Right lobe of liver (tissue), 4 donors: Measurements from ENCODE around the gene DHFR.

Experiments
- POLR2A ChIP-seq: fragments of 450-650 bp; IDR thresholded peaks from one replicate; pipeline ENCODE4 v1.6.1; 2017; ENCODE audit warnings: antibody characterized with exemption, mild to moderate bottlenecking
- TF ChIP-seq, protein P1 (sequence below), 4 donors: fragments of 200-600 bp in 3 of 4; fragments of 450-650 bp in 1 of 4; IDR thresholded peaks; one replicate each; pipeline versions ENCODE4 v1.5.1 to v1.8.0; 2016 to 2022; ENCODE audit warnings: antibody characterized with exemption in 4 of 4, mild to moderate bottlenecking in 2 of 4
- donor health status: DM: no; HTN: no; CAD: no.
- donor health status: DM: no; HTN: no; CAD: no.
- donor health status: DM: no; HTN: yes; CAD: no.

DNA sequence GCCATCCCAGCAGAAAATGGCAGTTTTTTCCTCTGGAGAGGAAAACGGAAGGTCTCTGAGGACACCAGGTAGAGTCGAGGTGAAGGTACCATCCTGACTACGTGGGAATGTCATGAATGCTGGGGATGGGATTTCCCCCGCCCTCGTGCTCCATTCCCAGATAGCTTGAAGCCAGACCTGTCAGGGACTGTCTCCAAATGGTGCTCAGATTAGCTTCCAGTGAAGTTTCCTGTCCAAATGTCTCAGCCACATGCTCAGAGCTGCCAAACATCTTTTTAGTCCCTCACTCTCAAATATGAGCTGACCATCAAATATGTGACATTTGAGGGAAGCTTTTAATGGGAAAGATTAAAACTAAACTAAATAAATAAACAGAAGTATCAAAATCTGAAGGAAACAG, 77.1 kb downstream of the DHFR start:
- TF ChIP-seq POLR2A: no peak
- TF ChIP-seq, protein P1, sequence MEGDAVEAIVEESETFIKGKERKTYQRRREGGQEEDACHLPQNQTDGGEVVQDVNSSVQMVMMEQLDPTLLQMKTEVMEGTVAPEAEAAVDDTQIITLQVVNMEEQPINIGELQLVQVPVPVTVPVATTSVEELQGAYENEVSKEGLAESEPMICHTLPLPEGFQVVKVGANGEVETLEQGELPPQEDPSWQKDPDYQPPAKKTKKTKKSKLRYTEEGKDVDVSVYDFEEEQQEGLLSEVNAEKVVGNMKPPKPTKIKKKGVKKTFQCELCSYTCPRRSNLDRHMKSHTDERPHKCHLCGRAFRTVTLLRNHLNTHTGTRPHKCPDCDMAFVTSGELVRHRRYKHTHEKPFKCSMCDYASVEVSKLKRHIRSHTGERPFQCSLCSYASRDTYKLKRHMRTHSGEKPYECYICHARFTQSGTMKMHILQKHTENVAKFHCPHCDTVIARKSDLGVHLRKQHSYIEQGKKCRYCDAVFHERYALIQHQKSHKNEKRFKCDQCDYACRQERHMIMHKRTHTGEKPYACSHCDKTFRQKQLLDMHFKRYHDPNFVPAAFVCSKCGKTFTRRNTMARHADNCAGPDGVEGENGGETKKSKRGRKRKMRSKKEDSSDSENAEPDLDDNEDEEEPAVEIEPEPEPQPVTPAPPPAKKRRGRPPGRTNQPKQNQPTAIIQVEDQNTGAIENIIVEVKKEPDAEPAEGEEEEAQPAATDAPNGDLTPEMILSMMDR (IDR thresholded peaks at IDR 0.05): no peak
